IPS DF 6.9 (cell line): ENCODE results near the gene LRRC31.
A peak's percentile ranks its signal among the peaks of the same experiment; 100 is the strongest.

Experiments
- DNase-seq: peaks from one replicate; pipeline ENCODE4 v3.0.0-alpha.2; 2013; ENCODE audit warnings: low read depth, low spot score
- H3K27ac ChIP-seq: one replicate; pipeline ENCODE4 v1.5.1; 2013; ENCODE audit warnings: low read length, control low read depth
- H3K27me3 ChIP-seq: 2 replicates; pipeline ENCODE4 v1.6.1; 2013; ENCODE audit warnings: mild to moderate bottlenecking, low read length; ENCODE audit not compliant: control insufficient read depth, insufficient read depth
- H3K36me3 ChIP-seq: 2 replicates; pipeline ENCODE4 v1.6.1; 2013; ENCODE audit warnings: low read length; ENCODE audit not compliant: control insufficient read depth, insufficient read depth
- H3K4me1 ChIP-seq: 2 replicates; pipeline ENCODE4 v1.6.1; 2013; ENCODE audit warnings: low read length; ENCODE audit not compliant: control insufficient read depth, insufficient read depth
- H3K4me3 ChIP-seq: 2 replicates; pipeline ENCODE4 v1.5.1; 2013; ENCODE audit warnings: mild to moderate bottlenecking, low read length
- H3K9me3 ChIP-seq: 2 replicates; pipeline ENCODE4 v1.6.1; 2013; ENCODE audit warnings: low read length, inconsistent platforms; ENCODE audit not compliant: control insufficient read depth, insufficient read depth
- WGBS: extraction: QIAGEN DNeasy Blood & Tissue Kit; methylation state at CpG from one replicate; pipeline ENCODE4 v1.1.7; 2013; ENCODE audit warnings: mixed read lengths, missing lambda C conversion rate; ENCODE audit not compliant: insufficient read length, insufficient coverage; 5-methylcytosine and 5-hydroxymethylcytosine counted together

Gene LRRC31

DNA sequence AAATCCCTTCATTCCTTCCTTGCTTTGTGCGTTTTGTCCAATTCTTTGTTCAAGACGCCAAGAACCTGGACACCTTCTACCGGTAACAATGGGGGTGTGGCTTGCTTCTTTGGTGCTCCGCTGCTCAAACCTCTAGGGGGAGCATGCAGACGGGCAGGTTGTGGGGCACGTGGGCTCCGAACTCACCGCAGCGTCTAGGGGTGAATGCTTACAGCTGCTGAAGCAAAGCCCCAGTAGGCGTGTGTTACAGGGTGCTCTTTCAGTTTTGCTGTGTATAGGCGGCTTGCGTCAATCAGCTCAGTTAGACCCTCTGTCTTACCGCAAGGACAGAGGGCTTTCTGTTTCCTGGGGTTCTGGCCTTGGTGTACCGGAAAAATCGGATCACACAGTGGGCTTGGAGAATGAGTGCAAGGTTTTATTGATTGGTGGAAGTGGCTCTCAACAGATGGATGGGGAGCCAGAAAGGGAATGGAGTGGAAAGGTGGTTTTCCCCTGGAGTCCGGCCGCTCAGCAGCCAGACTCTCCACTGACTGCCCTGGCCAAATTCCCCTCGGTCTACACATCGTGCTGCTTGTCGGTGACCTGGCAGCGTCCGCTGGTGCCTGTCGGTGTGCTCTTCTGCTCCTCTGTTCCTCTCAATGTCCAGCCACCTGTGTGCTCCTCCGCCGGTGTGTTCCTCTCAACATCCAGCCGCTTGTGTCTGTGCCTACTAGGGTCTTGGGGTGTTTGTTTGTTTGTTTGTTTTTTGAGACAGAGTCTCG lies 55.8 kb downstream of the LRRC31 start:
- no peaks in the 10 kb centered on the region; the same call in 1 of the 2 replicates for H3K4me1 ChIP-seq
- no peaks in the 10 kb centered on the region for H3K36me3 ChIP-seq
- H3K27me3 ChIP-seq = no peaks in the 10 kb centered on the region; the same call in 1 of the 2 replicates
- WGBS = no CpG with 5 or more reads among the region's 27 CpGs
- DNase-seq = peak; percentile 55
- no peak overlapping the region for H3K4me3 ChIP-seq
- no peak overlapping the region for H3K27ac ChIP-seq
- H3K9me3 ChIP-seq = no peaks in the 10 kb centered on the region

- no peak overlapping the region for H3K27ac ChIP-seq
- WGBS = no CpG with 5 or more reads among the region's 8 CpGs
- H3K4me3 ChIP-seq = no peak overlapping the region
- no peaks in the 10 kb centered on the region for H3K9me3 ChIP-seq
- no peaks in the 10 kb centered on the region for H3K36me3 ChIP-seq
- DNase-seq = no peak
- no peaks in the 10 kb centered on the region; the same call in 1 of the 2 replicates for H3K27me3 ChIP-seq
- H3K4me1 ChIP-seq = no peaks in the 10 kb centered on the region; the same call in 1 of the 2 replicates
Observed at GRCh38 chr3:169813278-169813677, 56.5 kb downstream of the LRRC31 start.

DNA sequence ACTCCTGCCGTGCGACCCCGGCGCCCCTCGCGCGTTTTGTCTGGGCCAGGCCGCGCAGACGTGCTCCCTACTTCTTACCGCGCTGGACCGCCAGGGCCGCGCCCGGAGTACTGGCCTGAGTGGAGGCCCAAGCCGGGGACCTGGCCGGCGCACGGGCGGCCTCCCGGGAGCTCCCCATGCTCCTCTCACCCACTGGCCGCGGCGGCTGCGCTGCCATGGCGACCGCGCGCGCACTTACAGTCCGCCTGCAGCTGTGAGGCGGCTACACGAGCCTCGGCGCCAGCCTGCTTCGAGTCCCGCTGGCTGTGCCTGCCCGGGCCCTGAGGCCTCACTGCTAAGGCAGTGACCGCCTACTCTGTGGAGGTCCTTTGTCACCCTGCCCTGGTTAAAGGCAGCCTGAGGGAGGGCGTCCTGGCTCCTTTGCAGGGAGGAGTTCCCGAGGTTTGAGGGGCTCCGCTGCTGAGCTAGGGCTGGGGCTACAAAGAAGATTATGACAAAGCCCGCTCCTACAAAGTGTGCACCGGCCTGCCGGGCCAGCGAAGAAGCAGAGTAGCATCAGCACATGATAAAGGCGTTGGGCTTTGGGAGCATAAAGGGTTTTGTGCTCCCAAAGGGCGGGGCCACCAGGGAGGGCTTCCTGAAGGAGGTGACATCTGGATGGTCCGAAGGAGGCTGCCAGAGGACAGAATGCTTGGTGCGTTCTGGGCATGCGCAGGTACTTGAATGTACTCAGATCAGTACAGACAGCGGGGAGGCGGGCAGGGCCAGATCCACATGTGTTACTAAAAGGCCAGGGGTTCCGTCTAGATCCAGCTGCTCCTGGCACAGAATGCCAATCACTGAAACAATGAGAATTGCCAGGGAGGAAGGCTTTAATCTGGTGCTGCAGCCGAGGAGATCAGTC lies 57.2 kb downstream of the LRRC31 start, which contains the start of the genes LRRC34 and LRRIQ4:
Gene LRRC34, minus strand, starts transcription at position 573 of the 904 bp plus-strand sequence. Its CDS starts 356 bp downstream, at position 217.
Gene LRRIQ4, plus strand, starts transcription at position 539 of the 904 bp plus-strand sequence. CDS start 9,052 bp downstream, outside the sequence.
- peak within 1 kb of the TSS; percentile 54; the same call in 1 of the 2 replicates for H3K4me3 ChIP-seq
- DNase-seq = no peak
- H3K36me3 ChIP-seq = no peaks in the 10 kb centered on the region
- H3K4me1 ChIP-seq = no peaks in the 10 kb centered on the region; the same call in 1 of the 2 replicates
- no CpG with 5 or more reads among the region's 56 CpGs for WGBS
- H3K27me3 ChIP-seq = no peaks in the 10 kb centered on the region; the same call in 1 of the 2 replicates
- H3K27ac ChIP-seq = no peak within 1 kb of the TSS
- H3K9me3 ChIP-seq = no peaks in the 10 kb centered on the region

GRCh38 chr3:169811631-169812331 lies 58.0 kb downstream of the LRRC31 start:
- no peaks in the 10 kb centered on the region; the same call in 1 of the 2 replicates for H3K4me1 ChIP-seq
- WGBS = no CpG with 5 or more reads among the region's 29 CpGs
- no peaks in the 10 kb centered on the region; the same call in 1 of the 2 replicates for H3K27me3 ChIP-seq
- no peak for DNase-seq
- no peaks in the 10 kb centered on the region for H3K9me3 ChIP-seq
- no peak overlapping the region for H3K27ac ChIP-seq
- no peaks in the 10 kb centered on the region for H3K36me3 ChIP-seq
- peak overlapping the region; percentile 54; the same call in 1 of the 2 replicates for H3K4me3 ChIP-seq

- H3K27ac ChIP-seq = no peak overlapping the region
- H3K4me1 ChIP-seq = no peaks in the 10 kb centered on the region; the same call in 1 of the 2 replicates
- H3K27me3 ChIP-seq = no peaks in the 10 kb centered on the region; the same call in 1 of the 2 replicates
- H3K9me3 ChIP-seq = no peaks in the 10 kb centered on the region
- no CpG with 5 or more reads among the region's 2 CpGs for WGBS
- H3K36me3 ChIP-seq = no peaks in the 10 kb centered on the region
- no peak for DNase-seq
- no peak overlapping the region for H3K4me3 ChIP-seq
Observed at GRCh38 chr3:169809230-169809795, 60.4 kb downstream of the LRRC31 start.

DNA sequence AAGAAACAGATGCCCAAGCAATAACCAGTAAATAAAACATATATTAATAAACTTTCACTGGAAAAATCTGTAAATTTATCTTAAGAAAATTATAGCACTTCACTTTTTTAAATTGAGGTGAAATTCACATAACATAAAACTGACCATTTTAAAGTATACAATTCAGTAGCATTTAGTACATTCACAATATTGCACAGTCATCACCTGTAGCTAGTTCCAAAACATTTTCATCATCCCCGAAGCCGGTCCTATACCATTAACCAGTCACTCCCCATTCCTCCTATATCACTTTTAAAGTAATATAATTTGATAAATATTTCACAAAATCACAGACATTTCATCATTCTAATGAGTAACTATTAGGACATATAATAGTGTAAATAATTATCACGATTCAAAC lies 65.1 kb downstream of the LRRC31 start:
- H3K36me3 ChIP-seq = no peaks in the 10 kb centered on the region
- no peaks in the 10 kb centered on the region for H3K9me3 ChIP-seq
- no peaks in the 10 kb centered on the region for H3K27me3 ChIP-seq
- DNase-seq = no peak
- no peak overlapping the region for H3K27ac ChIP-seq
- H3K4me1 ChIP-seq = no peaks in the 10 kb centered on the region
- H3K4me3 ChIP-seq = no peak overlapping the region
- WGBS = no CpG with 5 or more reads among the region's 3 CpGs

DNA sequence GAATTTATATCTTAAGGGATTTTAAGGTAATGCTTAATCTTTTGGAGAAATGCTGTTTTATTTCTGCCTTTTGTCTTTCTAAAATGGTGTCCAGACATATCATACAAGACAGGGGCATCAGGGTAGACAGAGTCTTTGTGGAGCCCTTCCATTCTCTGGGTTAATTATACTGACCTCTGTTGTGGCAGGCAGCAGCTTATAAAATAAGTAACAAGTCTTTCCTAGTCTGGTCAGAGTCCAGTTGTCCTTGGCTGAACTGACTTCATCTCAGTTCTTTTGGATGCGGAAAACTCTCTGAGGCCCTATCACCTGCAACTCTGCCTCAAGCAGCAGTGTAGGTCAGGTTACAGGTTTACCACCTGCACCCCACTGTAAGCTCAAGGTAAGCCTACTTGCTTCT lies 77.4 kb downstream of the LRRC31 start:
- no CpG with 5 or more reads among the region's 1 CpG for WGBS

DNA sequence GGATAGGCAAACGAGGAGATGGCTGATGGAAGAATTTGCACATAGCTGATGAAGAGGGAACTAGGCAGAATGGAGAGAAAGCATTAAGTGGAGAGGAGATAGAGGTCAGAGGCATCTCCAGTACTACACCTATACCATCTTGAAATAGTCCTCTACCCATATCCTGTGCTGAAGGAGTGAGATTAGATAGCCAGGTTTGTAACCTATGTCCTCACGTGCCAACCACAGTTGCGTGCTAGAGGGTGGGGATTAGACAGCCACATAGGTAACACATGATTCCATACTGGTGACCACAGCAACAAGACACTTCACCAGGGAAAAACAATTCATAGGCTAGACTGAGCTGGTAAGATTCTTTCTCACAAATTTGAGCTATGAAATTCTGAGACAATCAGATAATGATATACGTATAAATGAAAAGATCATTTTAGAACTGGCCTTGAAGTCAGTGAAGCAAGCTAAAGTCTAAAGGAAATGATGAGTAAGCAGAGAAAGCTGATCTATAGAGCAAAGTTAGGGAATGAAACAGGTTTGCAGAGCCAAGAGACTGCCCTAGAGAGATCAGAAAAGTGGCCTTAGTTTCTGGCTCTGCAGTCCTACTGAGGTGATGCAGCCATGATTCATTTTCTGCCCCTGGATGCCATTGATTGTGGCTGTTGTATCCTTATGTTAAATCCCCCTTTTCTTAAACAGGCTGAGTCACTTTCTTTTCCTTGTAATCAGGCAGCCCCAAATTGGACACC lies 78.9 kb downstream of the LRRC31 start:
- no CpG with 5 or more reads among the region's 4 CpGs for WGBS

More for the DNA sequence above, 77.4 kb downstream of the LRRC31 start:
- no peak overlapping the region for H3K4me3 ChIP-seq
- H3K4me1 ChIP-seq = no peaks in the 10 kb centered on the region
- no peak overlapping the region for H3K27ac ChIP-seq
- no peaks in the 10 kb centered on the region for H3K27me3 ChIP-seq
- H3K9me3 ChIP-seq = no peaks in the 10 kb centered on the region
- no peak for DNase-seq
- H3K36me3 ChIP-seq = peaks cover 4% of the 10 kb centered on the region; the same call in 1 of the 2 replicates

DNA sequence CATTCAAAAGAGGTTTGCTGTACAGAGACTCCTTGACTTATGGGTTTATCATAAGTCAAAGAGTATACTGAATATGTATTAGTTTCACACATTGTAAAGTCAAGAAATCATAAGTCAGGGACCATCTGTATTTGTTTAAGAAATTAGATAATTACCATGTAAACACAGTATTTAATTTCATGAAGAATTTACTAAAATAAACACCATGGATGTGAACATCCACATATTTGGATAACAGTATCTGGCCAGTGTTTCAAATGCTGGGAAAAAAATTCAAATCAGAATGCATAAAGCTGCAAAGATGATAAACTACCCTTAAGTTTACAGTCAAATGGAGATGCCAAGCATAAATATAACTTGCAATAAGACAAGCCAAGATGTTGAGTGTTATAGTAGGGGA lies 79.5 kb downstream of the LRRC31 start:
- H3K27me3 ChIP-seq = no peaks in the 10 kb centered on the region
- H3K27ac ChIP-seq = no peak overlapping the region
- no peaks in the 10 kb centered on the region for H3K9me3 ChIP-seq
- peaks cover 7% of the 10 kb centered on the region; the same call in 1 of the 2 replicates for H3K36me3 ChIP-seq
- no peaks in the 10 kb centered on the region for H3K4me1 ChIP-seq
- DNase-seq = no peak
- H3K4me3 ChIP-seq = no peak overlapping the region

More for the DNA sequence above, 78.9 kb downstream of the LRRC31 start:
- Histone ChIP-seq H3K4me3 (no peak overlapping the region), H3K4me1 (no peaks in the 10 kb centered on the region), H3K27ac (no peak overlapping the region), H3K27me3 (no peaks in the 10 kb centered on the region), H3K9me3 (no peaks in the 10 kb centered on the region), H3K36me3 (peaks cover 4% of the 10 kb centered on the region; the same call in 1 of the 2 replicates)
- no peak for DNase-seq
